MM.1S (cell line): ENCODE measurements around the gene DNM1L.

ENCODE experiments used
- DNase-seq: peaks from one replicate; pipeline ENCODE4 v3.0.0-alpha.2; 2015
- H2AFZ ChIP-seq: fragments of 300-600 bp; sonication (generic); 2 replicates; pipeline ENCODE4 v1.6.0; 2016; ENCODE audit warnings: antibody characterized with exemption, low read length
- H3F3A ChIP-seq: fragments of 300-600 bp; sonication (generic); 2 replicates; pipeline ENCODE4 v1.6.1; 2016; ENCODE audit warnings: mild to moderate bottlenecking, antibody characterized with exemption, low read length, moderate library complexity, mixed read lengths; ENCODE audit not compliant: insufficient read depth
- H3K27ac ChIP-seq: fragments of 300-600 bp; sonication (generic); 2 replicates; pipeline ENCODE4 v1.5.1; 2016; ENCODE audit warnings: mild to moderate bottlenecking, low read length
- H3K27me3 ChIP-seq: fragments of 300-600 bp; sonication (generic); replicated peaks from 2 replicates; pipeline ENCODE4 v1.6.0; 2016; ENCODE audit warnings: low read length; ENCODE audit not compliant: insufficient read depth
- H3K36me3 ChIP-seq: fragments of 300-600 bp; sonication (generic); replicated peaks from 2 replicates; pipeline ENCODE4 v1.6.1; 2016; ENCODE audit warnings: mild to moderate bottlenecking, low read length, mixed read lengths; ENCODE audit not compliant: insufficient read depth
- H3K4me1 ChIP-seq: fragments of 300-600 bp; sonication (generic); 2 replicates; pipeline ENCODE4 v1.6.1; 2016; ENCODE audit warnings: low read length, mixed read lengths
- H3K4me2 ChIP-seq: fragments of 300-600 bp; sonication (generic); 2 replicates; pipeline ENCODE4 v1.6.0; 2016; ENCODE audit warnings: low read depth, low read length
- H3K4me3 ChIP-seq: fragments of 300-600 bp; sonication (generic); 2 replicates; pipeline ENCODE4 v1.5.1; 2016; ENCODE audit warnings: low read length, mixed read lengths
- H3K79me2 ChIP-seq: fragments of 300-600 bp; sonication (generic); 2 replicates; pipeline ENCODE4 v1.6.1; 2016; ENCODE audit warnings: mixed run types, low read length, mixed read lengths
- H3K9ac ChIP-seq: fragments of 300-600 bp; sonication (generic); 2 replicates; pipeline ENCODE4 v1.6.1; 2016; ENCODE audit warnings: low read length, mixed read lengths
- H3K9me2 ChIP-seq: fragments of 300-600 bp; sonication (generic); replicated peaks from 2 replicates; pipeline ENCODE4 v1.6.1; 2016; ENCODE audit warnings: mild to moderate bottlenecking, low read length, mixed read lengths; ENCODE audit not compliant: insufficient read depth
- H3K9me3 ChIP-seq: fragments of 300-600 bp; sonication (generic); replicated peaks from 2 replicates; pipeline ENCODE4 v1.6.1; 2016; ENCODE audit warnings: mild to moderate bottlenecking, low read length, mixed read lengths; ENCODE audit not compliant: insufficient read depth
- H4K20me1 ChIP-seq: fragments of 300-600 bp; sonication (generic); 2 replicates; pipeline ENCODE4 v1.6.1; 2016; ENCODE audit warnings: mild to moderate bottlenecking, low read length, moderate library complexity, mixed read lengths; ENCODE audit not compliant: insufficient read depth
- CTCF ChIP-seq: fragments of 300-600 bp; sonication (generic); IDR thresholded peaks from 2 replicates; pipeline ENCODE4 v1.5.1; 2016; ENCODE audit warnings: antibody characterized with exemption, low read length, mixed read lengths
- EZH2 ChIP-seq: fragments of 300-600 bp; sonication (generic); optimal IDR thresholded peaks from 2 replicates; pipeline ENCODE3; 2017; ENCODE audit warnings: low read depth, mild to moderate bottlenecking, antibody characterized with exemption, low read length, mixed read lengths
- EZH2phosphoT487 ChIP-seq: fragments of 300-600 bp; sonication (generic); IDR thresholded peaks from 2 replicates; pipeline ENCODE4 v1.6.1; 2018; ENCODE audit warnings: antibody characterized with exemption, low read length

DNM1L gene

GRCh38 chr12:32726286-32726685, 47.2 kb downstream of the DNM1L start:
- H2AFZ ChIP-seq: no peak overlapping the region
- no peak overlapping the region for H3K9ac ChIP-seq
- no peak overlapping the region for H3K4me2 ChIP-seq
- H3K4me3 ChIP-seq: no peak overlapping the region
- no peaks in the 10 kb centered on the region for H3K27me3 ChIP-seq
- H4K20me1 ChIP-seq: no peaks in the 10 kb centered on the region
- TF ChIP-seq EZH2phosphoT487 (no peak), EZH2 (no peak), CTCF (no peak)
- DNase-seq: no peak
- no peaks in the 10 kb centered on the region for H3F3A ChIP-seq
- H3K79me2 ChIP-seq: no peaks in the 10 kb centered on the region
- no peaks in the 10 kb centered on the region for H3K4me1 ChIP-seq
- H3K9me3 ChIP-seq: no peaks in the 10 kb centered on the region
- peaks cover 10% of the 10 kb centered on the region; the same call in 1 of the 2 replicates for H3K36me3 ChIP-seq
- H3K9me2 ChIP-seq: no peaks in the 10 kb centered on the region
- no peak overlapping the region for H3K27ac ChIP-seq

GRCh38 chr12:32727237-32727636, 48.1 kb downstream of the DNM1L start:
- Histone ChIP-seq H3K27me3 (no peaks in the 10 kb centered on the region), H3K79me2 (no peaks in the 10 kb centered on the region), H3K9me3 (no peaks in the 10 kb centered on the region), H3K9ac (no peak overlapping the region), H3K9me2 (no peaks in the 10 kb centered on the region), H3K27ac (no peak overlapping the region), H3K4me1 (no peaks in the 10 kb centered on the region), H3F3A (no peaks in the 10 kb centered on the region), H2AFZ (no peak overlapping the region), H3K4me2 (no peak overlapping the region), H3K4me3 (no peak overlapping the region), H4K20me1 (no peaks in the 10 kb centered on the region), H3K36me3 (peaks cover 5% of the 10 kb centered on the region; the same call in 1 of the 2 replicates)
- TF ChIP-seq EZH2phosphoT487: no peak
- TF ChIP-seq CTCF: no peak
- TF ChIP-seq EZH2: no peak
- DNase-seq: no peak

- no peaks in the 10 kb centered on the region; the same call in none of the 2 replicates for H3K36me3 ChIP-seq
- no peaks in the 10 kb centered on the region for H4K20me1 ChIP-seq
- no peak overlapping the region for H3K4me2 ChIP-seq
- peaks cover 13% of the 10 kb centered on the region; the same call in 1 of the 2 replicates for H3K79me2 ChIP-seq
- no peak for DNase-seq
- no peak overlapping the region for H3K9ac ChIP-seq
- no peak overlapping the region for H2AFZ ChIP-seq
- no peaks in the 10 kb centered on the region for H3K9me2 ChIP-seq
- H3K4me3 ChIP-seq: no peak overlapping the region
- no peaks in the 10 kb centered on the region for H3F3A ChIP-seq
- no peaks in the 10 kb centered on the region for H3K9me3 ChIP-seq
- TF ChIP-seq EZH2phosphoT487: no peak
- no peak for TF ChIP-seq EZH2
- TF ChIP-seq CTCF: no peak
- H3K4me1 ChIP-seq: no peaks in the 10 kb centered on the region
- H3K27ac ChIP-seq: no peak overlapping the region
- no peaks in the 10 kb centered on the region for H3K27me3 ChIP-seq
Observed at GRCh38 chr12:32734952-32735351, 55.9 kb downstream of the DNM1L start.
